Endodermal cell (in vitro differentiated cells): ENCODE data around the gene FAM107B. TPM values are rescaled to one million over a fixed set of nuclear protein-coding genes. Genes with fewer than 3 reads are reported as not detected.

Source experiments
- DNase-seq: peaks from one replicate; pipeline ENCODE4 v3.0.0-alpha.2; 2017
- H3K27ac ChIP-seq: 2 replicates; pipeline ENCODE4 v1.5.1; 2013; ENCODE audit warnings: mild to moderate bottlenecking, low read depth, low read length, moderate library complexity
- H3K27me3 ChIP-seq: 2 replicates; pipeline ENCODE4 v1.6.1; 2013; ENCODE audit warnings: mild to moderate bottlenecking, low read length, moderate library complexity; ENCODE audit not compliant: insufficient read depth, control insufficient read depth, poor library complexity, severe bottlenecking
- H3K36me3 ChIP-seq: 2 replicates; pipeline ENCODE4 v1.7.0; 2013; ENCODE audit warnings: mild to moderate bottlenecking, low read length, moderate library complexity; ENCODE audit not compliant: control insufficient read depth, insufficient read depth
- H3K4me1 ChIP-seq: one replicate; pipeline ENCODE4 v1.7.0; 2013; ENCODE audit warnings: low read length; ENCODE audit not compliant: control insufficient read depth, insufficient read depth
- H3K4me3 ChIP-seq: 2 replicates; pipeline ENCODE4 v1.5.1; 2013; ENCODE audit warnings: mild to moderate bottlenecking, low read length, moderate library complexity
- H3K9ac ChIP-seq: 2 replicates; pipeline ENCODE4 v1.6.1; 2013; ENCODE audit warnings: mild to moderate bottlenecking, low read length, moderate library complexity; ENCODE audit not compliant: poor library complexity, severe bottlenecking; ENCODE audit errors: extremely low read depth
- H3K9me3 ChIP-seq: 2 replicates; pipeline ENCODE4 v1.6.1; 2013; ENCODE audit warnings: mild to moderate bottlenecking, low read length, moderate library complexity; ENCODE audit not compliant: control insufficient read depth
- H3K27ac Mint-ChIP-seq: 2 replicates; pipeline ENCODE4 v1.8.0; 2020; ENCODE audit warnings: mixed read lengths
- H3K27me3 Mint-ChIP-seq: 2 replicates; pipeline ENCODE4 v1.8.0; 2021; ENCODE audit warnings: mild to moderate bottlenecking, mixed read lengths; ENCODE audit not compliant: insufficient read depth
- H3K36me3 Mint-ChIP-seq: 2 replicates; pipeline ENCODE4 v1.8.0; 2020; ENCODE audit warnings: low read depth, mixed read lengths
- H3K4me1 Mint-ChIP-seq: 2 replicates; pipeline ENCODE4 v1.8.0; 2020; ENCODE audit warnings: mixed read lengths
- H3K4me3 Mint-ChIP-seq: 2 replicates; pipeline ENCODE4 v1.8.0; 2020; ENCODE audit warnings: mild to moderate bottlenecking, moderate library complexity, mixed read lengths
- H3K9me3 Mint-ChIP-seq: 2 replicates; pipeline ENCODE4 v1.8.0; 2020; ENCODE audit warnings: mild to moderate bottlenecking, mixed read lengths
- WGBS, 2 experiments: methylation state at CpG; one replicate each; pipeline versions ENCODE4 v1.1.5 to v1.1.7; 2013; ENCODE audit warnings: missing lambda C conversion rate in 2 of 2, mixed read lengths in 1 of 2; ENCODE audit not compliant: insufficient coverage in 1 of 2, insufficient read length in 1 of 2; 5-methylcytosine and 5-hydroxymethylcytosine counted together
- total RNA-seq, 2 donors: library from RNA; stranded (reverse); fragmentation: NEBNext Ultra II Directional in 1 of 2; extraction: Animal tissue kit (Norgen Biotek cat#: 25700) in 1 of 2; gene quantifications; 2 replicates in 1 of 2; 3 replicates in 1 of 2; pipeline ENCODE4 v1.2.1, GENCODE V29; 2021
- TF ChIP-seq, protein P1 (sequence below): fragments of 200-600 bp; sonication (generic); conservative IDR thresholded peaks from 2 replicates; pipeline ENCODE4 v1.5.0; 2021; ENCODE audit warnings: antibody characterized with exemption, mild to moderate bottlenecking

FAM107B gene
- total RNA-seq, 2 donors from 2014 or later, result 16.0 to 24.0 TPM

DNA sequence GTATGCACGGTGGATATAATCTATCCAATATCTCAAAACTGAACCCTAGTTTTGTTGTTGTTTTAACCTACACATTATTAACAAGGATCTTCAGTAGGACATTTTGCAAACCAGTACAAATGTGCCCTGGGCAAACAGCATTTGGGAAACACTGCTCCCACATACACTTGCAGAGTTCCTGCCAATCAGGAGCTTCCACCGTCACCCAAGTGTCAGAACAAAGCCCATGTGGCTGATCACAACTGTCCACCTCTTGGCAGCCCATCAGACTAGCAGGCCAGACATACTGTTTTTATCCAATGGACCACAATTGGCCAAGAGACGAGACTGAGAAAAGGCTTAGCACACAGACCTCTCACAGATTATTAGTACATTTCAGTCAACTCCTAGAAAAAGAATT is 200.4 kb downstream of the FAM107B start:
- no peak overlapping the region for H3K4me3 ChIP-seq
- H3K27me3 ChIP-seq, result no peaks in the 10 kb centered on the region
- peaks cover 3% of the 10 kb centered on the region for H3K9me3 Mint-ChIP-seq
- H3K9me3 ChIP-seq, result peaks cover 8% of the 10 kb centered on the region
- no peak for DNase-seq
- H3K4me1 ChIP-seq, result peaks cover 15% of the 10 kb centered on the region
- H3K4me3 Mint-ChIP-seq, result no peak overlapping the region
- TF ChIP-seq, protein P1, sequence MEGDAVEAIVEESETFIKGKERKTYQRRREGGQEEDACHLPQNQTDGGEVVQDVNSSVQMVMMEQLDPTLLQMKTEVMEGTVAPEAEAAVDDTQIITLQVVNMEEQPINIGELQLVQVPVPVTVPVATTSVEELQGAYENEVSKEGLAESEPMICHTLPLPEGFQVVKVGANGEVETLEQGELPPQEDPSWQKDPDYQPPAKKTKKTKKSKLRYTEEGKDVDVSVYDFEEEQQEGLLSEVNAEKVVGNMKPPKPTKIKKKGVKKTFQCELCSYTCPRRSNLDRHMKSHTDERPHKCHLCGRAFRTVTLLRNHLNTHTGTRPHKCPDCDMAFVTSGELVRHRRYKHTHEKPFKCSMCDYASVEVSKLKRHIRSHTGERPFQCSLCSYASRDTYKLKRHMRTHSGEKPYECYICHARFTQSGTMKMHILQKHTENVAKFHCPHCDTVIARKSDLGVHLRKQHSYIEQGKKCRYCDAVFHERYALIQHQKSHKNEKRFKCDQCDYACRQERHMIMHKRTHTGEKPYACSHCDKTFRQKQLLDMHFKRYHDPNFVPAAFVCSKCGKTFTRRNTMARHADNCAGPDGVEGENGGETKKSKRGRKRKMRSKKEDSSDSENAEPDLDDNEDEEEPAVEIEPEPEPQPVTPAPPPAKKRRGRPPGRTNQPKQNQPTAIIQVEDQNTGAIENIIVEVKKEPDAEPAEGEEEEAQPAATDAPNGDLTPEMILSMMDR, result no peak
- H3K27me3 Mint-ChIP-seq, result no peaks in the 10 kb centered on the region
- peaks cover 6% of the 10 kb centered on the region for H3K36me3 ChIP-seq
- peaks cover 27% of the 10 kb centered on the region for H3K4me1 Mint-ChIP-seq
- no peak overlapping the region for H3K9ac ChIP-seq
- 86 to 96% methylated on average over 1 to 3 of the region's 3 CpGs for WGBS, 2 experiments
- H3K36me3 Mint-ChIP-seq, result peaks cover 3% of the 10 kb centered on the region
- no peak overlapping the region for H3K27ac Mint-ChIP-seq
- H3K27ac ChIP-seq, result no peak overlapping the region

- WGBS, 2 experiments, result 100% methylated on average over 1 of the region's 1 CpG
- H3K27me3 Mint-ChIP-seq, result no peaks in the 10 kb centered on the region
- Histone ChIP-seq H3K9ac (no peak overlapping the region), H3K27ac (no peak overlapping the region), H3K36me3 (peaks cover 6% of the 10 kb centered on the region), H3K4me1 (peaks cover 10% of the 10 kb centered on the region), H3K27me3 (no peaks in the 10 kb centered on the region), H3K4me3 (no peak overlapping the region), H3K9me3 (peaks cover 8% of the 10 kb centered on the region)
- H3K27ac Mint-ChIP-seq, result no peak overlapping the region
- H3K9me3 Mint-ChIP-seq, result peaks cover 3% of the 10 kb centered on the region
- peaks cover 3% of the 10 kb centered on the region for H3K36me3 Mint-ChIP-seq
- TF ChIP-seq, protein P1, result no peak
- H3K4me1 Mint-ChIP-seq, result peaks cover 21% of the 10 kb centered on the region
- DNase-seq, result no peak
- H3K4me3 Mint-ChIP-seq, result no peak overlapping the region
Measured at GRCh38 chr10:14573666-14574261, 200.9 kb downstream of the FAM107B start.

DNA sequence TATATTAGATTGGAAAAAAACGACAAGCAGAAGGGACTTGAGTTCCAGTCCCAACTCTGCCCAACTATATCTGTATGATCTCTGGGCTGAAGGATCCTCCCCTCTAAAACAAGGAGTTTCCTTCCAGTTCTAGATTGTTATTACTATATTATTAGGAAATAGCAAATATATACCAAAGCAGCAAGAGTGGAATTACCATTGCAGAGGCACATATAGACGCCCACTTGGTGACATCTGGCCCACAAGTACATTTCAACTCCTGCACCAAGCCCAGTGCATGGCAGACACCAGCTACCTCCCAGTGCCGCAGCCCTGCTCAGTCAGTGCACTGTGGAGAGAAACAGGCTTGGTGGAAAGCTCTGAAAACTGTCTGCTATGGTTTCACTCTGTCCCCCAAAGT is 201.9 kb downstream of the FAM107B start:
- no peaks in the 10 kb centered on the region for H3K27me3 Mint-ChIP-seq
- DNase-seq, result no peak
- WGBS, 2 experiments, result 96 to 100% methylated on average over 2 of the region's 3 CpGs
- peaks cover 3% of the 10 kb centered on the region for H3K9me3 Mint-ChIP-seq
- H3K27me3 ChIP-seq, result no peaks in the 10 kb centered on the region
- peaks cover 3% of the 10 kb centered on the region for H3K4me1 ChIP-seq
- TF ChIP-seq, protein P1, result no peak
- H3K9me3 ChIP-seq, result peaks cover 8% of the 10 kb centered on the region
- no peak overlapping the region for H3K4me3 Mint-ChIP-seq
- H3K36me3 Mint-ChIP-seq, result peaks cover 7% of the 10 kb centered on the region
- H3K27ac Mint-ChIP-seq, result no peak overlapping the region
- H3K36me3 ChIP-seq, result peaks cover 10% of the 10 kb centered on the region
- peaks cover 12% of the 10 kb centered on the region for H3K4me1 Mint-ChIP-seq
- H3K27ac ChIP-seq, result no peak overlapping the region
- H3K4me3 ChIP-seq, result no peak overlapping the region
- no peak overlapping the region for H3K9ac ChIP-seq
